ENCODE data around the gene SMIM44.

SMIM44 gene

DNA sequence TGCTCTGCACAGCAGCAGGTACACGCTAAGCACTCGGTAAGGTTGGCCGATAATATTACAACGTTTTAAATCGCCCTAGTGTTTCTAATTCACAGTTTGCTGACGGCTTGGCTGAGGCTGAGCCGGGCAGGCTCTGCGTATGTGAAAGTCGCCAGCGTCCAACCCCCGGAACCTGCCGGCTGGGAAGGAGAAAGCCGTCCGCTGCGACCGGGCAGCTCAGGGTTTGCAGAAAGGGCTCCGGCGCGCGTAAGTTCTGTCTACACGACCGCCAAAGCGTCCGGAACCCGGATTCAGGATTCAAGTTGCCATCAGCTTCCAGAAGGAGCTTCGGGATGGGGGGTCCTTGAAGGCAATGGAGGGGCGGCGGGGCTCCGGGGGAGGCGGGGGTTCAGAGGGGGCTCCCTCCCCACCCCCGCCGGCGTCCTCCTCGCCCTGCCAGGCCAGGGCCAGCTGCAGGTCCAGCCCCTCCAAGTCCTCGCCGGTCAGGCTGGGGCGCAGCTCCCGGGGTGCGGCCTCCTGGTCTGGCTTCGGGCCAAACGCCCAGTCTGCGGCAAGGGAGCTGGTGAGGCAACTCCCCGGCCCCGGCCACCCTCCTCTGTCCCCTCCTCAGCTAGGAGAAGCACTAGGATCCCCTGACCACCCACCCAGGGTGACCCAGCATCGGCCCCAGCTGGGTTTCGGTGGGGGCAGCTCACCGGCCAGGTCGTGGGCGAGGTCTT is 575 bp downstream of the SMIM44 start:
- H3K4me1 ChIP-seq (ENCODE audit: control insufficient read depth, insufficient read depth, low read length, poor library complexity, severe bottlenecking): no peaks in the 10 kb centered on the region
- no peaks in the 10 kb centered on the region for H3K9me3 ChIP-seq (ENCODE audit: control insufficient read depth, low read length)
- H3K27ac ChIP-seq (ENCODE audit: low read depth, low read length, severe bottlenecking): no peak overlapping the region
- no peak overlapping the region for H3K4me3 ChIP-seq (ENCODE audit: extremely low read depth, insufficient read depth, low read length, poor library complexity, severe bottlenecking)
- no peaks in the 10 kb centered on the region for H3K36me3 ChIP-seq (ENCODE audit: control insufficient read depth, insufficient read depth, low read length)
- WGBS, 2 experiments (ENCODE audit: insufficient coverage in 2 of 2): 92% methylated on average over 37 to 44 of the region's 49 CpGs

DNA sequence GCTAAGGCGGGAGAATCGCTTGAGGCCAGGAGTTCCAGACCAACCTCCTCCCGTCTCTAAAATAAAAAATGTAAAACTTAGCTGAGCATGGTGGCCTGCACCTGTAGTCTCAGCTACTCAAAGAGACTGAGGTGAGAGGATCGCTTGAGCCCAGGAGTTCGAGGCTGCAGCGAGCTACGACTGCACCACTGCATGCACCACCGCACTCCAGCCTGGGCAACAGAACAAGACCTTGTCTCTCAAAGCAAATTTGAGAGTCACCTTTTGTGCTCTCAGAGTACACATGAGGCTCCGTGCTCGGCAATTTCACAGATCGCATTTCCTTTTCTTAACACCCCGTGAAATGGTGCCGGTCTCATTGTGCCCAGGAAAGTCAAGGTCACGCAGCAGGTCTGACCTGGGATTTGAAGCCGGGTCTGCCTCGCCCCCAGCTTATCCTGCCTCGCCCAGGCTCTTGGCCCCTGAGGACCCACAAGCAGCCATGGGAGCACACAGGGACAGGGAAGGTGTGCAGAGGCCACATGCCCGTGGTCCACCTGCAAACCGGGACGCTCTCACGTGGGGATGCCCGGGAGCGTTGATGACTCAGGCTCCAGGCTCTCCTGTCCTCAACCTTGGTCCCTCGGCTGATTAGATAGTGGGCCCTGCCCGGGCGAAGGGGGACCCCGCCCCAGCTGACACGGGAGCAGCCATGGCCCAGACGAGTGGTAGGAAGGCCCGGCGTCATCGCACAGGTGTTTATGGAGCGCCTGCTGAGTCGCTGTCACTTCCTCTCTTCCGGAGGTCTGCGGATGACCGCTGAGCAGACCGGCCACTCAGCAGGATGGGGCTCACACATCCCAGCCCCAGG is 1.8 kb downstream of the SMIM44 start:
- whole genome bisulfite sequencing, 2 experiments (ENCODE audit: insufficient coverage in 2 of 2): 64 to 68% methylated on average over 36 to 38 of the region's 38 CpGs
- Histone ChIP-seq H3K9me3 (ENCODE audit: control insufficient read depth, low read length) (no peaks in the 10 kb centered on the region), H3K4me3 (ENCODE audit: extremely low read depth, insufficient read depth, low read length, poor library complexity, severe bottlenecking) (no peak overlapping the region), H3K36me3 (ENCODE audit: control insufficient read depth, insufficient read depth, low read length) (no peaks in the 10 kb centered on the region), H3K4me1 (ENCODE audit: control insufficient read depth, insufficient read depth, low read length, poor library complexity, severe bottlenecking) (no peaks in the 10 kb centered on the region), H3K27ac (ENCODE audit: low read depth, low read length, severe bottlenecking) (no peak overlapping the region)

DNA sequence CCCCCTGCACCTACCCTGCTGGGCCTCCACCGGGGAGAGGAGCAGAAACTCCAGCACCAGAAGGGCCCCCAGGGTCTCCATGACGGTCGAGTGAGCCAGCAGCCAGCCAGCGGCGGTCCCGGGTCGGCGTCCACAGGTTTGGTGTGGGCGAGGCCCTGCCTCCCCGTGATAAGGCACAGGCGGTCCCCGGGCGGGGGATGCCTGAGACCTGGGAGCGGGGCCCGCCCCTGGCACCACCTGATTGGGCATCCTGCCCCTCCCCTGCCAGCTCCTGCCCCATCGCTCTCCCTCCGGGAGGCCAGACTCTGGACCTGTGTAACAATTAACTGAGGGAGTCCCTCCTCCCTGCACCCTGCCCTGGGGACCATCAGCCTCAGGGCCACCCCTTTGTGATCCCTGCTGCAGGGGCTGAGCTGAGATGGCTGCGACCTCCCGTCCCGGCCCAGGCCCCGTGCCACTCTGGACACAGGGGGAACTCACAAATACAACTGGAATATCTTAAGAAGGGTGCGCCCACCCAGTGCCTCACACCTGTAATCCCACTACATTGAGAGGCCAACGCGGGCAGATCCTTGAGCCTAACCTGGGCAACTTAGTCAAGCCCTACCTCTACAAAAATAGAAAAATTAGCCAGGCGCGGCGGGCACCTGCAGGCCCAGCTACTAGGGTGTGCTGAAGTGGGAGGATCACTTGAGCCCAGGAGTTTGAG is 2.7 kb downstream of the SMIM44 start, which contains the start of gene SMIM24:
Gene SMIM24 (minus strand): TSS at position 143 of the 709 bp plus-strand sequence. CDS start 62 bp downstream, at position 81.
- H3K4me3 ChIP-seq (ENCODE audit: extremely low read depth, insufficient read depth, low read length, poor library complexity, severe bottlenecking): no peak within 1 kb of the TSS
- H3K4me1 ChIP-seq (ENCODE audit: control insufficient read depth, insufficient read depth, low read length, poor library complexity, severe bottlenecking): no peaks in the 10 kb centered on the region
- no peaks in the 10 kb centered on the region for H3K9me3 ChIP-seq (ENCODE audit: control insufficient read depth, low read length)
- H3K27ac ChIP-seq (ENCODE audit: low read depth, low read length, severe bottlenecking): no peak within 1 kb of the TSS
- H3K36me3 ChIP-seq (ENCODE audit: control insufficient read depth, insufficient read depth, low read length): no peaks in the 10 kb centered on the region
- WGBS, 2 experiments (ENCODE audit: insufficient coverage in 2 of 2): 77 to 81% methylated on average over 22 to 24 of the region's 27 CpGs

DNA sequence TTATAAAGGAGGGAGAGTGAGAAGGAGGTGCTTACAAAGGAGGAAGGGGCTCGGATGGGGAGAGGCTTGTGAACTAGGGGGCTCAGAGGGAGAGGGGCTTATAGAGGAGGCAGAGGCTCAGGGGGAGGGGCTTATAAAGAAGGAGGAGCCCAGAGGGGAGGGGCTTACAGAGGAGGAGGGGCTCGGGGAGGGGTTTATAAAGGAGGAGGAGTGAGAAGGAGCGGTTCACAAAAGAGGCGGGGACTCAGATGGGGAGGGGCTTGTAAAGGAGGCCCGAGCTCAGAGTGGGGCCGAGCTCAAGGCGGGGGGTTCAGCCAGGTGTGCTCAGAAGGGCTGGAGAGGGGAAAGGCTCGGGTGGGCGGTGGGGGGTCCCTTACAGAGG is 3.4 kb downstream of the SMIM44 start:
- H3K4me3 ChIP-seq (ENCODE audit: extremely low read depth, insufficient read depth, low read length, poor library complexity, severe bottlenecking): no peak overlapping the region
- WGBS, 2 experiments (ENCODE audit: insufficient coverage in 2 of 2): 85 to 86% methylated on average over 7 of the region's 9 CpGs
- H3K27ac ChIP-seq (ENCODE audit: low read depth, low read length, severe bottlenecking): no peak overlapping the region
- H3K36me3 ChIP-seq (ENCODE audit: control insufficient read depth, insufficient read depth, low read length): no peaks in the 10 kb centered on the region
- no peaks in the 10 kb centered on the region for H3K9me3 ChIP-seq (ENCODE audit: control insufficient read depth, low read length)
- H3K4me1 ChIP-seq (ENCODE audit: control insufficient read depth, insufficient read depth, low read length, poor library complexity, severe bottlenecking): no peaks in the 10 kb centered on the region

DNA sequence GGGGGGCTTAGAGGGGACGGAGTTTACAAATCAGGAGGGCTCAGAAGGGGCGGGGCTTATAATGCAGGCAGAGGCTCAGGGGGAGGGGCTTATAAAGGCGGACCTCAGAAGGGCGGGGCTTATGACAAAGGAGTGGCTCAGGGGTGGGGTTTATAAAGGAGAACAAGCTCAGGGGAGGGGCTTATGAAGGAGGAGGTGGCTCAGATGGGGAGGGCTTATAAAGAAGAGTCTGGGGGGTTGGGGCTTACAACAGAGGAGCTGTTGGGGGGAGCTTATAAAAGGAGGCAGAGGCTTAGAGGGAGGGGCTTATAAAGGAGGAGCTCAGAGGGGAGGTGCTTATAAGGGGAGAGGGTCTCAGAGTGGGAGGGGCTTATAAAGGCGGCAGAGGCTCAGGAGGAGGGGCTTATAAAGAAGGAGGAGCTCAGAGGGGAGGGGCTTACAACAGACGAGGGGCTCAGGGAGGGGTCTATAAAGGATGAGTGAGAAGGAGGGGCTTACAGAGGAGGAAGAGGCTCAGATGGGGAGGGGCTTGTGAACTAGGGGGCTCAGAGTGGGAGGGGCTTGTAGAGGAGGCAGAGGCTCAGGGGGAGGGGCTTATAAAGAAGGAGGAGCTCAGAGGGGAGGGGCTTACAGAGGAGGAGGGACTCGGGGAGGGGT is 3.9 kb downstream of the SMIM44 start:
- no peaks in the 10 kb centered on the region for H3K4me1 ChIP-seq (ENCODE audit: control insufficient read depth, insufficient read depth, low read length, poor library complexity, severe bottlenecking)
- no peak overlapping the region for H3K27ac ChIP-seq (ENCODE audit: low read depth, low read length, severe bottlenecking)
- no peaks in the 10 kb centered on the region for H3K9me3 ChIP-seq (ENCODE audit: control insufficient read depth, low read length)
- H3K36me3 ChIP-seq (ENCODE audit: control insufficient read depth, insufficient read depth, low read length): no peaks in the 10 kb centered on the region
- no peak overlapping the region for H3K4me3 ChIP-seq (ENCODE audit: extremely low read depth, insufficient read depth, low read length, poor library complexity, severe bottlenecking)
- 69 to 73% methylated on average over 7 of the region's 7 CpGs for WGBS, 2 experiments (ENCODE audit: insufficient coverage in 2 of 2)

DNA sequence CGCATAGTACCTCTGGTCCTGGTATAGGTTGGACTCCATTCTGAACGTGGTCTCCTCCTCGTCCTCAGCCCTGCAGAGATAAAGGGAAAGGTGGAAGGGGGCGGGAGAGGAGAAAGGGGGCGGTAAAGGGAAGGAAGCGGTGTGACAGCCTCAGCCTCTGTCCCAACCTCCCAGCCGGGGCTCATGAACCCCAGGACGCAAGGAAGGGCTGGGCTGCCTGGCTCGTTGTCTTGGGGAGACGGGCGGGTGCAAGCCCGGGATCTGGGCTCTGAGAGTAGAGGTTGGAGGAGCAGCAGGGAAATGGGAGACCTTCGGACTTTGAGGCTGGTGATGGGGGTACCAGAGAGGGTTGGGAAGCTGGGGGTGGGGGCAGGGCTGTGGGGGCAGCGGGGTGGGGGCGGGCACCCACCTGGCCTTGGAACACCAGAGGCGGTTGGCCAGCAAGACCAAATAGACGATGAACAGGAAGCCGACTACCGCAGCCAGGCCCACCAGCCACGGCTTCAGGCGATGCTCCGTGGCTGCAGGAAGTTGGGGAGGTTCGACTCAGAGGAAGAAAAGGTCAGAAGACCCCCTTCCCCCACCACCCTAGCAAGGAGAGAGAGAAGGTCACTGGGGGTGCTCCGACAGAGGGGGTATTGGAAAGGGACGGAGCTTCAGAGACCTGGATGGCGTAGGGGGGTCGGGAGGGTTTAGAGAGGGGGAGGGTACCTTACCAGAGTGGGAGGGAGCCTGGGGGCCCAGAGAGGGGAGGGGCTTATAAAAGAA is 4.6 kb downstream of the SMIM44 start:
- H3K4me1 ChIP-seq (ENCODE audit: control insufficient read depth, insufficient read depth, low read length, poor library complexity, severe bottlenecking): no peaks in the 10 kb centered on the region
- WGBS, 2 experiments (ENCODE audit: insufficient coverage in 2 of 2): 53 to 61% methylated on average over 11 to 12 of the region's 27 CpGs
- H3K4me3 ChIP-seq (ENCODE audit: extremely low read depth, insufficient read depth, low read length, poor library complexity, severe bottlenecking): no peak overlapping the region
- no peaks in the 10 kb centered on the region for H3K36me3 ChIP-seq (ENCODE audit: control insufficient read depth, insufficient read depth, low read length)
- H3K27ac ChIP-seq (ENCODE audit: low read depth, low read length, severe bottlenecking): no peak overlapping the region
- H3K9me3 ChIP-seq (ENCODE audit: control insufficient read depth, low read length): no peaks in the 10 kb centered on the region

DNA sequence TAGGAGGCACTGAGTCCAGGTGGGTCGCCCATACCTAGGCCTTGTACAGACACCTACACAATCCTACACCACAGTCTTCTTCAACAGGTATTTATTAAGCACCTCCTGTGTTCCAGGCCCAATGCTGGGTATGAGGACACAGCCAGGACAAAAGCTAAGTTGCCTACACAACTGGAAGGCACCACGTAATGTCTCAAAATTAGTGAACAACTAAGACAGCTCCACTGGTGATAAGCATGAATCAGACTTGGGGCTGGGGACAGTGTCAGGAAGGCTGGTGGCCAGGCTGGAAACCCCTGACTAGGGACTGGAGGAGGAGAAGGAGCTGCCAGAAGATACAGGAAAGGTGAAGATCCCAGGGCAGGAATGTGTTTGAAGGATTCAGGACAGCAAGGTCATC is 5.3 kb downstream of the SMIM44 start:
- Histone ChIP-seq H3K4me1 (ENCODE audit: control insufficient read depth, insufficient read depth, low read length, poor library complexity, severe bottlenecking) (no peaks in the 10 kb centered on the region), H3K9me3 (ENCODE audit: control insufficient read depth, low read length) (no peaks in the 10 kb centered on the region), H3K36me3 (ENCODE audit: control insufficient read depth, insufficient read depth, low read length) (no peaks in the 10 kb centered on the region), H3K27ac (ENCODE audit: low read depth, low read length, severe bottlenecking) (no peak overlapping the region), H3K4me3 (ENCODE audit: extremely low read depth, insufficient read depth, low read length, poor library complexity, severe bottlenecking) (no peak overlapping the region)
- WGBS, 2 experiments (ENCODE audit: insufficient coverage in 2 of 2): 94 to 100% methylated on average over 1 to 2 of the region's 2 CpGs

DNA sequence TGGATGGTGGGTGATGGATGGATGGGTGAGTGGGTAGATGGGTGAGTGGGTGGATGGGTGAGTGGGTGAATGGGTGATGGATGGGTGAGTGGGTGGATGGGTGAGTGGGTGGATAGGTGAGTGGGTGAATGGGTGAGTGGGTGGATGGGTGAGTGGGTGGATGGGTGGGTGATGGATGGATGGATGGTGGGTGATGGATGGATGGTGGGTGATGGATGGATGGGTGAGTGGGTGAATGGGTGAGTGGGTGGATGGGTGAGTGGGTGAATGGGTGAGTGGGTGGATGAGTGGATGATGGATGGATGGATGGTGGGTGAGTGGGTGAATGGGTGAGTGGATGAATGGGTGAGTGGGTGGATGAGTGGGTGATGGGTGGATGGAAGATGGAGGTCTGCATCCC is 5.7 kb downstream of the SMIM44 start:
- Histone ChIP-seq H3K4me1 (ENCODE audit: control insufficient read depth, insufficient read depth, low read length, poor library complexity, severe bottlenecking) (no peaks in the 10 kb centered on the region), H3K27ac (ENCODE audit: low read depth, low read length, severe bottlenecking) (no peak overlapping the region), H3K9me3 (ENCODE audit: control insufficient read depth, low read length) (no peaks in the 10 kb centered on the region), H3K36me3 (ENCODE audit: control insufficient read depth, insufficient read depth, low read length) (no peaks in the 10 kb centered on the region), H3K4me3 (ENCODE audit: extremely low read depth, insufficient read depth, low read length, poor library complexity, severe bottlenecking) (no peak overlapping the region)

DNA sequence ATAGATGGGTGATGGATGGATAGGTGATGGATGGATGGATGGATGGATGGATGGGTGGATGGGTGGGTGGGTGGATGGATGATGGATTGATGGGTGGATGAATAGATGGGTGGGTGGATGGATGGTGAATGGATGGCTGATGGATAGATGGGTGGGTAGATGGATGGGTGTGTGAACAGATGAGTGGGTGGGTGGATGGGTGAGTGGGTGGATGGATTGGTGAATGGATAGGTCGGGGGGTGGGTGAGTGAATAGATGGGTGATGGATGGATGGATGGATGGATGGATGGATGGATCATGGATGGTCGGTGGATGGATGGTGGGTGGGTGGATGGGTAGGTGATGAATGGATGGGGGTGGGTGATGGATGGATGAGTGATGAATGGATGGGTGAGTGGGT is 6.4 kb downstream of the SMIM44 start:
- Histone ChIP-seq H3K36me3 (ENCODE audit: control insufficient read depth, insufficient read depth, low read length) (no peaks in the 10 kb centered on the region), H3K9me3 (ENCODE audit: control insufficient read depth, low read length) (no peaks in the 10 kb centered on the region), H3K27ac (ENCODE audit: low read depth, low read length, severe bottlenecking) (no peak overlapping the region), H3K4me1 (ENCODE audit: control insufficient read depth, insufficient read depth, low read length, poor library complexity, severe bottlenecking) (no peaks in the 10 kb centered on the region), H3K4me3 (ENCODE audit: extremely low read depth, insufficient read depth, low read length, poor library complexity, severe bottlenecking) (no peak overlapping the region)
- 70% methylated on average over 2 of the region's 2 CpGs; no CpG with 5 or more reads in 1 of the 2 experiments for WGBS, 2 experiments (ENCODE audit: insufficient coverage in 2 of 2)

DNA sequence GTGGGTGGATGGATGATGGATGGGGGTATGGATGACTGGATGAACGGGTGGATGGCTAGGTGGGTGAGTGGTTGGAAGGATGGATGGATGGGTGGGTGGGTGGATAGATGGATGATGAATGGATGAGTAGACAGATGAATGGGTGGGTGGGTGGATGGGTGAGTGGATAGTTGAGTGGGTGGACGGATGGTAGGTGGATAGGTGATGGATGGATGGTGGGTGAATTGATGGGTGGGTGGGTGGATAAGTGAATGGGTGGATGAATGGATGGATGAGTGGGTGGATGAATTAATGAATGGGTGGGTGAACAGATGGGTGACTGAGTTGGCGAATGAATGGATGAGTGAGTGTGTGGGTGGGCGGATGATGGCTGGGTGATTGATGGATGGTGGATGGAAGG is 7.8 kb downstream of the SMIM44 start:
- WGBS, 2 experiments (ENCODE audit: insufficient coverage in 2 of 2): 80 to 81% methylated on average over 4 of the region's 4 CpGs
- H3K27ac ChIP-seq (ENCODE audit: low read depth, low read length, severe bottlenecking): no peak overlapping the region
- H3K36me3 ChIP-seq (ENCODE audit: control insufficient read depth, insufficient read depth, low read length): no peaks in the 10 kb centered on the region
- no peaks in the 10 kb centered on the region for H3K4me1 ChIP-seq (ENCODE audit: control insufficient read depth, insufficient read depth, low read length, poor library complexity, severe bottlenecking)
- H3K4me3 ChIP-seq (ENCODE audit: extremely low read depth, insufficient read depth, low read length, poor library complexity, severe bottlenecking): no peak overlapping the region
- no peaks in the 10 kb centered on the region for H3K9me3 ChIP-seq (ENCODE audit: control insufficient read depth, low read length)
